ENCODE measurements around the gene BAZ2B.
"Not testable (repeated sequence)": the region's sequence is repeated elsewhere in the genome, so short reads cannot be mapped to it uniquely, and the experiment has no call there.

Gene BAZ2B

GRCh38 chr2:159571540-159572260 is 44.6 kb downstream of the BAZ2B start:
- no peak for DNase-seq

DNA sequence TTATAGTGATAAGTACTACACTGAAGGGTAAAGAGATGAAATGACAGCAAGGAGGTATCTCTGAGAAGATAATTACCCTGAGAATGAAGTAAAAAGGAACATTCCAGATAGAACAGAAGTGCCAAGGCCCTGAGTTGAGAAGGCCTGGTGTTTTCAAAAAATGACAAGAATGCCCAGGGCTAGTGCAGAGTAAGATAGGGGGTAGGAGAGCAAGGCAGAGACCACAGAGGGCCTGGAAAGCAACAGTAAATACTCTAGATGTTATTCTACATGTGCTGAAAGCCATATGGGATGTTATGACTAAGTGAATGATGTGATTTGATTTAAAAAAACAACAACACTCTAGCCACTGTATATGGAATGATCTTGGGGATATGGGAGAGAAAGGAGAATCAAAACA is 52.3 kb downstream of the BAZ2B start:
- no peak for DNase-seq

DNA sequence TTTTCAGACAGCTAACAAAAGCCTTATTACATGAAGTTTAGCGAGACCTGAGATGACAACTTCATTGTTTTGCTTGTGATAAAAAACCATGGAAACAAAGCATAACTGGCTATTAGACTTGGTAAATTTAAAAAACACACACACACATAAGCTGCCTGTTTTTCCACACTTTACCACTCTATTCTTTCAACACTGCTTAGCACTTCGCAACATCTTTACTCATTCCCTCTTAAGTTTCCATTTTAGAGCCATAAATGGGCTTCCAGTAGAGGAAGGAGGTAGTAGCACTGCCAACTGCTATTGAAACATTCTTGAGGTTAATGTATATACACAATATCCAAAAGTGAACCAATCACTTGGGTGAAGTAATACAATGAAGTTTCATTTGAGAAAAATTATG is 54.1 kb downstream of the BAZ2B start:
- DNase-seq, result no peak

GRCh38 chr2:159561786-159562185 is 54.6 kb downstream of the BAZ2B start:
- no peak for DNase-seq

DNA sequence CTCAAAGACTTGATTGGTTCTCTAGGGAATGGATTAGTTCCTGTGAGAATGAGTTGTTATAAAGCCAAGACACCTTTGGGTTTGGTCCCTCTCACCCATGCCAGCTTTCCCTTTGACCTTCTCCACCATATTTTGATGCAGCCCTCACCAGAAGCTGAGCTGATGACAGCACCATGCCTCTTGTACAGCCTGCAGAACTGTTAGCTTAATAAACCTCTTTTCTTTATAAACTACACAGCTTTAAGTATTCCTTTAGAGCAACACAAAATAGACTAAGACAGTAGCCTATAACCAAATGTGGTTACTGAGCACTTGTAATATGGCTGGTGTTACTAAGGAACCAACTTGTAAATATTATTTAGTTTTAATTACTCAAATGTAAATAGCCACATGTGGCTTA is 55.1 kb downstream of the BAZ2B start:
- no peak for DNase-seq

DNA sequence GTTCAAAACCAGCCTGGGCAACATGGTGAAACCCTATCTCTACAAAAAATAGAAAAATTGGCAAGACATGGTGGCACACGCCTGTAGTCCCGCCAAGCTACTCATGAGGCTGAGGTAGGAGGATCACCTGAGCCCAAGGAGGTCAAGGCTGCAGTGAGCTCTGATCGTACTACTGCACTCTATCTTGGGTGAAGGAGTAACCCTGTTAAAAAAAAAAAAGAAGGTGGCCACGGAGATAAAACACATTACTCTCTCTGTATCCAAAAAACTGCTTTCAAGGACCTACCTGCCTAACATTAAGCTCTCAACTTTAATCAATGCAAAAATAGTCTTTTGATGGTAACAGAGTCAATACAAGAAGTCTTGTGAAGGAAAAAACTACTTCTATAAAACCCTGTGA is 57.3 kb downstream of the BAZ2B start:
- no peak for DNase-seq

DNA sequence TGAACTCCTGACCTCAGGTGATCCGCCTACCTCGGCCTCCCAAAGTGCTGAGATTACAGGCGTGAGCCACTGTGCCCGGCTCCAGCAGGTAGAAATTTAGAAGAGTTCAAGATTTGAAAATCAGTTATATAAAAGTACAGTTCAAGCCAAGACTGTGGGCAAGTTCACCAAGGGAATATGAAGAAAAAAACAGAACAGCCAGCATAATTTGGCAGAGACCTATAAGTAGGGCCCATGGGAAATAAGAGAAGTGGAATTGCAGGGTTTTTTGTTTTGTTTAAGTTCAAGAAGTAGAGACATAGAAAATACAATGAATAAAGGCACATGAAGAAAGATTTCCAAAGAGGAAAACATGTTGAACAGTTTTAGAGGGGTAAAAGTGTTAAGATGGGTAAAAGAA is 57.9 kb downstream of the BAZ2B start:
- DNase-seq, result no peak

GRCh38 chr2:159557437-159558034 is 58.8 kb downstream of the BAZ2B start:
- no peak for DNase-seq

DNA sequence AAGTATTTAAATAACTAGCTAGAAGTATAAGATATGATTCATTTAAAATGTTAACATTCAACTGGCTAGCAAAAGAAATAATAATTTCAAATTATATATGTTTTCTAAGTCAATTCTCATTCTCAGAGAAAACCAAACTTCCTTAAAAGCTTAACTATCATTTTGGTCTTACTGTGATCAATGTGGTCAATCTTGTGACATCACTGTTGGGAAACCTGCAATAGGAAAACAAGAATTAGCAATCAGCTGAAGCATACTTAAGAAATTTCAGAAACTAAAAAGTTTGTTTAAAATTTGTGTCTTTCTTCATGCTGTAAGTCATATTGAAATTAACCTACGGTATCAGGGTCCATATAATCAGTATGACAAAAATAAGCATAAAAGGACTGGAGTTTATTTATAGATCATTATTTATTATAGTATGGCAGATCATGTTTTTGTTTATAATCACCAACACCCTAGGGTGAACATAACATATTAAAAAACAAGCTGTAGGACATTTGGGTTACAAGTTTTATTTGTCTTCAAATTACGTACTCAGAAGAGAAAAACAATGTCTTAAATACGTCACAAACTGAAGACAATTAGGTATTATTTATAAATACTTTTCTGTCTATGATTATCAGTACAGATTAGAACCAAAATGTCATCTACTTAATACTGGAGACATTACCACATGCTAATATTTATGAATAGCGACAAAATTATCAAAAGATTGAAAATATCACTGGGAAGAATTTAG is 60.5 kb downstream of the BAZ2B start:
- no peak for DNase-seq

GRCh38 chr2:159553727-159554126 is 62.6 kb downstream of the BAZ2B start:
- no peak for DNase-seq

DNA sequence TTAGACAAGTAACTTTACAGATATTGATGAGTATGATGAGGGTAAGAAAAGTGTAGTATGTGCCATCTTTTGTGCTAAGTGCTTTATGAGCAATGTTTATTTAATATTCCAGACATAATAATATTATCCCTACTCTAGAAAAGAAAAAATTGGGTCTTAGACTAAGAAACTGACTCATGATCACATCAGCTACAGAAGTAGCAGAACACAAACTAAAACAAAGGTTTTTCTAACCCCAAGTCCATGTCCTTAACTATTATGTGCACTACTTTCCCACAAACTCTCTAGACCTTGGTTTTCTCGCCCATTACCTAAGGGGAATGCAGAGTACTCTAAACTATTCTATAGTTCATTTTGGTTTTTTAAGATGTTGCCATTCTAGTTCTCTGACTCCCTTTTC is 64.5 kb downstream of the BAZ2B start:
- no peak for DNase-seq

DNA sequence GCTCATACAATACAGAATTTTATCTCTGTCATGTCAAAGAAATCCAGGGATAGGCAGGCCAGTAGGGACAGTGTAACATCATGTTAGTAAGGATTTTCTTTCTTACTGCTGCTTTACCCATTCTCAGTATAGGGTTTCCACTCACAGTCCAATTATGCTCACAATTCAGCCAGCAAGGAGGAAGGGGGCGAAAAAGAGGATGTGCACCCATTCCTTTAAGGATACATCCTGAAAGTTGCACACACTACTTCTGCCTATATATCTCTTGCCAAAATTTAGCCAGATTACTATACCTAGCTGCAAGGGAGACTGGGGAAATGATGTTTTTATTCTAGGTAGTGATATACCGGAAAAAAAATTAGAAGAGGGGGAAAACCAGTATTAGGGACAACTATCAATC is 66.1 kb downstream of the BAZ2B start:
- no peak for DNase-seq

DNA sequence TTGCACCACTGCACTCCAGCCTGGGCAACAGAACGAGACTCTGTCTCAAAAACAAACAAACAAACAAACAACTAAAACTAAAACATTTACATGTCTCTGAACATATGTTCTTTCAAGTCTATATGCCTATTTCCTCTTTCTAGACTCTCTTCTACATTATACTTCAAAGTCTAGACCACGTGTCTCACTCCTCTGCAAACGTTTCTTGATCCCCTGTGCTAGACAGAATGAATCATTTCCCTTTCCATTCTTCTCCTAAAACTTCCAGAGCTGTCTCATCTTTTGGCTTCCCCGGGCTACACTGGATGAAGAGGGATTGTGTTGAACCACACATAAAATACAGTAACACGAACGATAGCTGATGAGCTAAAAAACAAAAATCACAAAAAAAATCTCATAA is 67.1 kb downstream of the BAZ2B start:
- no peak for DNase-seq

DNA sequence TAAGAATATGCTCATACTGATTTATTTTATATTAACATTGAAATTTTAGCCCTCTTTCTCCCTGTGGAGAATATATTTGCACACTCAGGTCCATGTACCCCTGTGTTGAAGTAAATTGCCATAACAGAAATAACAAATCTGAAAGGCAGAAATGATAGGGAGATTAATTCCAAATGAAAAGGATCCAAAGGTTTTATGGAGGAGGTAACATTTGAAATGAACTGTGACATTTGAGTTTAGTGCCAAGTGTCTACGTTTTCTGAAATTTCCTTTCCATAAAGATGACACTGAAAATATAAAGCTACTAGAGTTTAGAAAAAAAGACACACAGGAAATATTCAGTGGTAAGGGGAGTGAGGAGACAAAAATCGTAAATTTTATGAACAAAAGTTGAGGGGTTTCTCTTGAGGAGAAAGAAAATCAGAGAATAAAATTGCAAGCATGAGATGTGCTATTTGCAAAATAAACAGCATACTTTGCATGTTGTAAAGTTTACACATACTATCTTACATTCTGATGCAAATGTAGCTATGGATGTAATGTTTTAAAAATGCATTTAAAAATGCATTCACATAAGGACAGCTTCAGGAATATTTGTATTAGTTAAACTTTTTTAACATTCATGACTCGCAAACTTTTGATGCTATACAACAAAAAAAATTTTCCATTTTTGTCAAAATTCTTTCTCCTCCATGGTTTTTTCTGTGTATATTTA is 69.5 kb downstream of the BAZ2B start:
- no peak for DNase-seq

DNA sequence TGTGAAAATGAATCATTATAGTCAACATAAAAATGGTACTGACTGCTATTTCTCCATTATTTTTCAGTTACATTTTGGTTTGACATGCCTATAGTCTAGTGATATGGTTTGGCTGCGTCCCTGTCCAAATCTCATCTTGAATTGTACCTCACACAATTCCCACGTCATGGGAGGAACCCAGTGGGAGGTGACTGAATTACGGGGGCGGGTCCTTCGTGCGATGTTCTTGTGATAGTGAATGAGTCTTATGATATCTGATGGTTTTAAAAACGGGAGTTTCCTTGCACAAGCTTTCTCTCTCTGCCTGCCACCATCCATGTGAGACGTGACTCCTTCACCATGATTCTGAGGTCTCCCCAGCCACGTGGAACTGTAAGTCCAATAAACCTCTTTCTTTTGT is 70.3 kb downstream of the BAZ2B start:
- DNase-seq, result no peak

- no peak for DNase-seq
Measured at GRCh38 chr2:159545085-159545484, 71.3 kb downstream of the BAZ2B start.

DNA sequence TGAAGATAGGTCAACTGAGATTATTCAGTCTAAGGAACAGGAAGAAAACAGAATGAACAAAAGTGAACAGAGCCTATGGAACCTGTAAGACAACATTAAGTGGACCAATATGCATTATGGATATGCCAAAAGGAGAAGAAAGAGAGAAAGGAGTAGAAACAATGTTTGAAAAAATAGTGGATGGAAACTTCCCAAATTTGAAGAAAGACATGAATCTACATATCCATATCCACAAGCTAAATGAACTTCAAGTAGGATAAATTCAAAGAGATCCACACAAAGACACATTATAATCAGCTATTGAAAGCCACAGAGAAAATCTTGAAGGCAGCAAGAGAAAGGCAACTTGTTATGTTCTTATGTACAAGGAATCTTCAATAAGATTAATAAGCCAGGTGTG is 74.2 kb downstream of the BAZ2B start:
- no peak for DNase-seq

DNA sequence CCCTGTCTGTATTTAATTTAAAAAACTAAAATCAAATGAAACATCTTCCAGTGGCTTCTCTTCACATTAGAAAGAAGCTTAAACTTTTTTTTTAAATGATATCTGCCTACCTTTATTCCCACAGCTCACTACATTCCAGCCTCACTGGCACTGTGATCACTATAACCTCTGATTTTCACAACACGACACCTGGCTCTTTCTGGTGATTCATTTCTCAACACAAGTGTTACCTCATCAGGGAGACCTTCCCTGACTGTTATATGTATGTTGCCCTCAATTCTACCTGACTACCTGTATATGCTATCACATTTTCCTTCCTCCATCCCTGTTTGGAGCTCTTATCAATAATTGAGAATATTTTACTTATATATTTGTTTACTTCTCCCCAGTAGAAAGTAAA is 76.6 kb downstream of the BAZ2B start:
- DNase-seq, result no peak

DNA sequence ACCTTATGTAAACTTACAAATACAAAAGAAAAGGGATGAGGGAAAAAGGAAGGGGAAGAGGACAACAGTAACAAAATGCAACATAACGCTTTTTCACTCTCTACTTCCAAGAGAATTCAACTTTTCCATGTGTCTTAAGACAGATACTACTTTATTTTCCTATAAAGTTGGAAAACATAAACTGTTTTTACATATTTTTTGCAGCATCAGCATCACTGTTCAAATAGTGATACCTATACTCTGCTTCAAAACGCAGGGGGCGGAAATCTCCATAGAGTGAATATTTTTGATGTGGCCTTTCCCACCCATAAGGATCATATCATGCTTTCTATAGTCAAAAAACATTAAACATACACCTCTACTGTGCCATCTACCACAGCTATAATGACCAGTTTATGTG is 77.5 kb downstream of the BAZ2B start:
- no peak for DNase-seq

DNA sequence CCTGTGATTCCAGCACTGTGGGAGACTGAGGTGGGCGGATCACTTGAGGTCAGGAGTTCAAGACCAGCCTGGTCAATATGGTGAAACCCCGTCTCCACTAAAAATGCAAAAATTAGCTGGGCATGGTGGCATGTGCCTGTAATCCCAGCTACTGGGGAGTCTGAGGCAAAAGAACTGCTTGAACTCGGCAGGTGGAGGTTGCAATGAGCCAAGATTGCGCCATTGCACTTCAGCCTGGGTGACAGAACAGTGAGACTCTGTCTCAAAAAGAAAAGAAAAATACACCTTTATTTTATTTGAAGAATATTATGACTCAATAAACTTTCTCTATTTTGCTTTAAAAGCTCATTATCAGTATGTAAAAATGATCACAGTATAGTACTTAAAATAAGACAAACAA is 81.1 kb downstream of the BAZ2B start:
- not testable (repeated sequence) for DNase-seq

DNA sequence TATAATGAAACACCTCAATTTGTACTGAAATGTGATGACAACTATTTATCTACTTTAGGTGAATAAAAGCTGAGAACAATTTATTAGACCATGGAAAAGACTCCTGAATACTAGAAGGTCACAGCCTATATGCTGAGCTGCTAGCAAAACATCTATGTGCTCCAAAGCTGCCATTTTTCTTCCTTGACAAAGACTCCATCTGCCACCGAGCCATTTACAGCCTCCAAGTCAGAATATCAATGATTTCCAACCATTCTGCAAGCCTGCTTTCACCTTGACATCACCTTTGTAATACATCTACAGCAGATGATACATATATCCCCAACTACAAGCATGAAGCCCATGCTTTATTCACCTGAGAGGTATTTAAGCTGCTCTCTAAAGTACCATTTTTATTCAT is 84.9 kb downstream of the BAZ2B start:
- DNase-seq, result no peak

- DNase-seq, result no peak
Measured at GRCh38 chr2:159526433-159526832, 89.9 kb downstream of the BAZ2B start.

DNA sequence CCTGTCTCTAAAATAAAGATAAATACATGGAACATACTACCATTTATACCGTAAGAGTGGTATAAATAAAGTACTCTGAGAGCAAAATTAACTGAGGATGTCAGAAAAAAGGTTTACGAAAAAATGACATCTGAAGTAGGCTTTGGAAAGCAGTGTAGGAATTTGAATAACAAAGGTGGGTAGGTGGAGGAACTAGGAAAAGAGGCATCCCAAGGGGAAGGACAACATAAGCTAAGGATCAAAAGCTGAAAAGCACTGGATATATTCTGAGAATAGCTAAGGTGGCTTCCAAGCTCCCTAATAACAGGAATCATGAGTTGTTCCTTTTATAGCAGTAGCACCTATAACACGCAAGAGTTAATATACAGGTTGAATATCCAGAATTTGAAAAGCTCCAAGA is 91.3 kb downstream of the BAZ2B start:
- DNase-seq, result no peak

- DNase-seq, result peak; percentile 14
Measured at GRCh38 chr2:159521272-159521671, 95.1 kb downstream of the BAZ2B start.
